ENCODE data around the gene IL1RL1. TPM values are rescaled to one million over a fixed set of nuclear protein-coding genes. Genes with fewer than 3 reads are reported as not detected.

IL1RL1 gene
- total RNA-seq, 1 experiment from 2014 or later, result 0.15 TPM

- intact Hi-C loops (cut with micrococcal nuclease; ENCODE audit: unreplicated experiment), result no loop called here
- TF ChIP-seq SIN3A (IDR thresholded peaks at IDR 0.05; ENCODE audit: borderline replicate concordance, insufficient read depth, low read depth, low read length) (no peak), REST (IDR thresholded peaks at IDR 0.05; ENCODE audit: insufficient read depth in 1 of 2, low read depth in 2 of 2, low read length in 1 of 2) (no peak), TCF7L2 (IDR thresholded peaks at IDR 0.05; ENCODE audit: low read depth, low read length) (no peak), POLR2AphosphoS5 (IDR thresholded peaks at IDR 0.05; ENCODE audit: low read depth, low read length) (no peak)
- TF ChIP-seq, protein P1, sequence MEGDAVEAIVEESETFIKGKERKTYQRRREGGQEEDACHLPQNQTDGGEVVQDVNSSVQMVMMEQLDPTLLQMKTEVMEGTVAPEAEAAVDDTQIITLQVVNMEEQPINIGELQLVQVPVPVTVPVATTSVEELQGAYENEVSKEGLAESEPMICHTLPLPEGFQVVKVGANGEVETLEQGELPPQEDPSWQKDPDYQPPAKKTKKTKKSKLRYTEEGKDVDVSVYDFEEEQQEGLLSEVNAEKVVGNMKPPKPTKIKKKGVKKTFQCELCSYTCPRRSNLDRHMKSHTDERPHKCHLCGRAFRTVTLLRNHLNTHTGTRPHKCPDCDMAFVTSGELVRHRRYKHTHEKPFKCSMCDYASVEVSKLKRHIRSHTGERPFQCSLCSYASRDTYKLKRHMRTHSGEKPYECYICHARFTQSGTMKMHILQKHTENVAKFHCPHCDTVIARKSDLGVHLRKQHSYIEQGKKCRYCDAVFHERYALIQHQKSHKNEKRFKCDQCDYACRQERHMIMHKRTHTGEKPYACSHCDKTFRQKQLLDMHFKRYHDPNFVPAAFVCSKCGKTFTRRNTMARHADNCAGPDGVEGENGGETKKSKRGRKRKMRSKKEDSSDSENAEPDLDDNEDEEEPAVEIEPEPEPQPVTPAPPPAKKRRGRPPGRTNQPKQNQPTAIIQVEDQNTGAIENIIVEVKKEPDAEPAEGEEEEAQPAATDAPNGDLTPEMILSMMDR (IDR thresholded peaks at IDR 0.05), result no peak
- in situ Hi-C loops (cut with HindIII; ENCODE audit: low pct_unique_long_range_greater_than_20kb, low sequenced_read_pairs), result no loop called here
- H3K27me3 ChIP-seq (ENCODE audit: control insufficient read depth, insufficient read depth, low read length), result peaks cover 6% of the 10 kb centered on the region
- POLR2A ChIA-PET, result no interaction called here
- CTCF ChIA-PET, result no interaction called here
- no peaks in the 10 kb centered on the region for H3K9me3 ChIP-seq (ENCODE audit: control insufficient read depth, insufficient read depth, low read depth, low read length)
- H3K4me1 ChIP-seq (ENCODE audit: control insufficient read depth, insufficient read depth, low read length), result no peaks in the 10 kb centered on the region
- H3K36me3 ChIP-seq (ENCODE audit: control insufficient read depth, insufficient read depth, low read length), result no peaks in the 10 kb centered on the region
- H3K4me3 ChIP-seq (ENCODE audit: low read depth in 2 of 2, low read length in 2 of 2), result no peak overlapping the region
- no peak for DNase-seq (ENCODE audit: low read depth, low spot score)
- no TSS peak for BruUV-seq (replicated peaks)
- no peak overlapping the region for H3K27ac ChIP-seq (ENCODE audit: low read length)
- no peak for ATAC-seq
Measured at GRCh38 chr2:102346381-102347130, 35.2 kb downstream of the IL1RL1 start.

GRCh38 chr2:102350137-102350793 is 38.9 kb downstream of the IL1RL1 start:
- DNase-seq (ENCODE audit: low read depth, low spot score), result no peak
- H3K4me1 ChIP-seq (ENCODE audit: control insufficient read depth, insufficient read depth, low read length), result no peaks in the 10 kb centered on the region
- no TSS peak for BruUV-seq (replicated peaks)
- ChIA-PET CTCF (no interaction called here), POLR2A (no interaction called here)
- H3K4me3 ChIP-seq (ENCODE audit: low read depth in 2 of 2, low read length in 2 of 2), result no peak overlapping the region
- ATAC-seq, result no peak
- H3K9me3 ChIP-seq (ENCODE audit: control insufficient read depth, insufficient read depth, low read depth, low read length), result no peaks in the 10 kb centered on the region
- no peak overlapping the region for H3K27ac ChIP-seq (ENCODE audit: low read length)
- H3K27me3 ChIP-seq (ENCODE audit: control insufficient read depth, insufficient read depth, low read length), result peaks cover 15% of the 10 kb centered on the region
- in situ Hi-C loops (cut with HindIII; ENCODE audit: low pct_unique_long_range_greater_than_20kb, low sequenced_read_pairs), result no loop called here
- TF ChIP-seq TCF7L2 (IDR thresholded peaks at IDR 0.05; ENCODE audit: low read depth, low read length), result no peak
- no peak for TF ChIP-seq REST (IDR thresholded peaks at IDR 0.05; ENCODE audit: insufficient read depth in 1 of 2, low read depth in 2 of 2, low read length in 1 of 2)
- TF ChIP-seq POLR2AphosphoS5 (IDR thresholded peaks at IDR 0.05; ENCODE audit: low read depth, low read length), result no peak
- TF ChIP-seq SIN3A (IDR thresholded peaks at IDR 0.05; ENCODE audit: borderline replicate concordance, insufficient read depth, low read depth, low read length), result no peak
- TF ChIP-seq, protein P1 (IDR thresholded peaks at IDR 0.05), result no peak
- intact Hi-C loops (cut with micrococcal nuclease; ENCODE audit: unreplicated experiment), result no loop called here
- H3K36me3 ChIP-seq (ENCODE audit: control insufficient read depth, insufficient read depth, low read length), result no peaks in the 10 kb centered on the region

Data from Panc1 (cell line).